GM12878 (cell line): Measurements from ENCODE around the gene LTK. TPM values are rescaled to one million over a fixed set of nuclear protein-coding genes. Genes with fewer than 3 reads are reported as not detected.

Source experiments
- ATAC-seq: fragments of 200-7000 bp; cut with Tn5 transposase; 3 replicates; pipeline ENCODE4 v1.9.1; 2020; ENCODE audit warnings: mild to moderate bottlenecking, moderate library complexity
- BruUV-seq: library from RNA; stranded (reverse); fragments of 400-500 nt; replicated peaks from 2 replicates; lab custom pipeline; 2021; lab: Mats Ljungman, UMichigan
- CTCF ChIA-PET: fragments of 300-600 bp; sonication (Branson Sonifier 250); formaldehyde crosslinking; extraction: SDS; loops from one replicate; lab custom pipeline; 2021; ENCODE audit warnings: inconsistent platforms; lab: Yijun Ruan, JAX
- POLR2A ChIA-PET: fragments of 350-600 bp; formaldehyde crosslinking; extraction: SDS; loops from one replicate; lab custom pipeline; 2021; ENCODE audit warnings: inconsistent platforms; lab: Charles Lee
- RAD21 ChIA-PET: fragments of 300-600 bp; sonication (Branson Sonifier 250); formaldehyde crosslinking; loops from one replicate; lab custom pipeline; 2023; ENCODE audit warnings: antibody characterized with exemption; ENCODE audit not compliant: unreplicated experiment; lab: Charles Lee
- SMC1A ChIA-PET: fragments of 300-600 bp; sonication (Branson Sonifier 250); formaldehyde crosslinking; loops from one replicate; lab custom pipeline; 2023; ENCODE audit not compliant: unreplicated experiment, uncharacterized antibody; lab: Charles Lee
- DNase-seq: peaks from one replicate; pipeline ENCODE4 v3.0.0-alpha.2; 2011; ENCODE audit warnings: low read depth, low spot score
- FAIRE-seq: peaks from 3 replicates; lab custom pipeline; 2011; peaks lifted over from hg19 to GRCh38; lab: Jason Lieb, UNC
- H2AFZ ChIP-seq: 2 replicates; pipeline ENCODE4 v1.6.0; 2011; ENCODE audit warnings: low read depth, low read length, control low read depth; ENCODE audit not compliant: control insufficient read depth
- H3K27ac ChIP-seq: 2 replicates; pipeline ENCODE4 v1.5.1; 2011; ENCODE audit warnings: control low read depth; ENCODE audit not compliant: control insufficient read depth, insufficient read depth
- H3K27me3 ChIP-seq, 2 experiments: replicated peaks in 1 of 2; 2 replicates each; pipeline versions ENCODE4 v1.6.0 to v1.6.1; 2011; ENCODE audit warnings: low read length in 1 of 2; ENCODE audit not compliant: control insufficient read depth in 2 of 2, insufficient read depth in 2 of 2
- H3K36me3 ChIP-seq, 2 experiments: 2 replicates each; pipeline ENCODE4 v1.5.1; 2011; ENCODE audit warnings: low read length in 1 of 2; ENCODE audit not compliant: control insufficient read depth in 2 of 2, insufficient read depth in 2 of 2
- H3K4me1 ChIP-seq: 2 replicates; pipeline ENCODE4 v1.6.1; 2011; ENCODE audit warnings: mild to moderate bottlenecking, low read length, moderate library complexity, mixed read lengths; ENCODE audit not compliant: control insufficient read depth, insufficient read depth
- H3K4me2 ChIP-seq: 2 replicates; pipeline ENCODE4 v1.6.0; 2011; ENCODE audit warnings: control low read depth; ENCODE audit not compliant: control insufficient read depth, insufficient read depth
- H3K4me3 ChIP-seq: fragments of 200-600 bp; sonication (generic); 2 replicates; pipeline ENCODE4 v1.5.1; 2016
- H3K79me2 ChIP-seq: 2 replicates; pipeline ENCODE4 v1.6.0; 2011; ENCODE audit warnings: low read length; ENCODE audit not compliant: control insufficient read depth, insufficient read depth
- H3K9ac ChIP-seq: 2 replicates; pipeline ENCODE4 v1.8.0; 2011; ENCODE audit warnings: low read length, control low read depth, mixed read lengths; ENCODE audit not compliant: control insufficient read depth, insufficient read depth
- H3K9me3 ChIP-seq: replicated peaks from 3 replicates; pipeline ENCODE4 v1.5.1; 2011; ENCODE audit warnings: mild to moderate bottlenecking, low read length; ENCODE audit not compliant: control insufficient read depth, insufficient read depth
- H4K20me1 ChIP-seq: 2 replicates; pipeline ENCODE4 v1.6.0; 2011; ENCODE audit not compliant: control insufficient read depth, insufficient read depth
- ATF7 ChIP-seq: fragments of 450-650 bp; IDR thresholded peaks from 2 replicates; pipeline ENCODE4 v1.6.1; 2016; ENCODE audit warnings: low read depth, mild to moderate bottlenecking
- CBFB ChIP-seq: IDR thresholded peaks from 2 replicates; pipeline ENCODE4 v1.6.1; 2016; ENCODE audit warnings: antibody characterized with exemption, low read depth
- E2F4 ChIP-seq: IDR thresholded peaks from 2 replicates; pipeline ENCODE4 v1.6.1; 2012; ENCODE audit warnings: low read depth, low read length, improper control_type of control experiment
- HCFC1 ChIP-seq: fragments of 150-350 bp; IDR thresholded peaks from 2 replicates; pipeline ENCODE4 v1.6.1; 2014; ENCODE audit warnings: low read length
- MLLT1 ChIP-seq: fragments of 450-650 bp; IDR thresholded peaks from 2 replicates; pipeline ENCODE4 v1.6.1; 2016; ENCODE audit warnings: mild to moderate bottlenecking
- MTA3 ChIP-seq: IDR thresholded peaks from 2 replicates; pipeline ENCODE4 v1.6.1; 2012; ENCODE audit warnings: low read length, inconsistent platforms, borderline replicate concordance
- MYB ChIP-seq: fragments of 150-350 bp; IDR thresholded peaks from 2 replicates; pipeline ENCODE4 v1.6.1; 2014; ENCODE audit warnings: mild to moderate bottlenecking, low read depth, low read length, borderline replicate concordance
- NBN ChIP-seq: fragments of 450-650 bp; IDR thresholded peaks from 2 replicates; pipeline ENCODE4 v1.6.1; 2016
- NFIC ChIP-seq: IDR thresholded peaks from 2 replicates; pipeline ENCODE4 v1.6.1; 2012; ENCODE audit warnings: low read depth, mild to moderate bottlenecking, inconsistent platforms, low read length, moderate library complexity
- NFYB ChIP-seq: IDR thresholded peaks from 2 replicates; pipeline ENCODE4 v1.6.1; 2011; ENCODE audit warnings: low read depth, mild to moderate bottlenecking, low read length, improper control_type of control experiment, moderate library complexity; ENCODE audit not compliant: insufficient read depth
- PML ChIP-seq: IDR thresholded peaks from 2 replicates; pipeline ENCODE4 v1.6.1; 2012; ENCODE audit warnings: low read length, inconsistent platforms
- RAD21 ChIP-seq: IDR thresholded peaks from 2 replicates; pipeline ENCODE4 v1.6.1; 2011; ENCODE audit warnings: mild to moderate bottlenecking, low read depth, low read length, moderate library complexity; ENCODE audit not compliant: insufficient read depth
- RBBP5 ChIP-seq: fragments of 200-600 bp; sonication (generic); conservative IDR thresholded peaks from 2 replicates; pipeline ENCODE4 v1.6.1; 2016
- RUNX3 ChIP-seq: IDR thresholded peaks from 2 replicates; pipeline ENCODE4 v1.6.1; 2012; ENCODE audit warnings: low read length, inconsistent platforms
- SMAD1 ChIP-seq: fragments of 450-650 bp; IDR thresholded peaks from 2 replicates; pipeline ENCODE4 v1.6.1; 2018; ENCODE audit warnings: mild to moderate bottlenecking, low read depth; ENCODE audit not compliant: partially characterized antibody
- SUZ12 ChIP-seq: fragments of 200-600 bp; sonication (generic); IDR thresholded peaks from one replicate; pipeline ENCODE4 v1.6.1; 2018; ENCODE audit warnings: antibody characterized with exemption, mild to moderate bottlenecking; ENCODE audit not compliant: unreplicated experiment
- TAF1 ChIP-seq: IDR thresholded peaks from 2 replicates; pipeline ENCODE4 v1.6.1; 2011; ENCODE audit warnings: mild to moderate bottlenecking, low read depth, low read length, borderline replicate concordance
- YBX1 ChIP-seq: fragments of 450-650 bp; IDR thresholded peaks from 2 replicates; pipeline ENCODE4 v1.6.1; 2016; ENCODE audit warnings: antibody characterized with exemption
- ZNF592 ChIP-seq: fragments of 450-650 bp; IDR thresholded peaks from 2 replicates; pipeline ENCODE4 v1.6.1; 2017; ENCODE audit warnings: mild to moderate bottlenecking, moderate library complexity
- ZZZ3 ChIP-seq: IDR thresholded peaks from 2 replicates; pipeline ENCODE4 v1.6.1; 2011; ENCODE audit warnings: low read depth; ENCODE audit not compliant: control insufficient read depth, insufficient read length
- WGBS: methylation state at CpG from one replicate; pipeline ENCODE4 v1.1.6; 2016; ENCODE audit warnings: low lambda C conversion rate; ENCODE audit not compliant: insufficient replicate concordance, insufficient coverage; ENCODE audit errors: missing lambda C conversion rate; 5-methylcytosine and 5-hydroxymethylcytosine counted together
- in situ Hi-C: fragments of 300-500 bp; cut with MboI; formaldehyde crosslinking; loops from 9 replicates; pipeline ENCODE4 v1.14.3; 2018; ENCODE audit warnings: mixed read lengths
- intact Hi-C: fragments of 100-400 bp; cut with micrococcal nuclease; formaldehyde crosslinking; loops from one replicate; pipeline ENCODE4 v1.14.2; 2022; ENCODE audit not compliant: unreplicated experiment
- polyA plus RNA-seq, 11 experiments: library from polyadenylated mRNA; depleted of rRNA in 4 of 11; unstranded in 6 of 11; stranded (reverse) in 5 of 11; fragments of >200 nt; fragmentation: Nextera tagmentation in 4 of 11; fragmentation: Illumina TruSeq in 1 of 11; extraction: Ambion mirVana in 4 of 11; extraction: Trizol in 1 of 11; gene quantifications; 1 replicate in 1 of 11; 2 replicates in 10 of 11; pipeline versions ENCODE4 v1.2.1 to v1.2.3, GENCODE V29; 2011 to 2016; ENCODE audit warnings: inconsistent platforms in 2 of 11, missing spikeins in 2 of 11, low read depth in 1 of 11
- total RNA-seq, 4 experiments: library from RNA; depleted of rRNA in 3 of 4; stranded (reverse); fragments of >200 nt in 3 of 4; fragmentation: Illumina TruSeq in 1 of 4; extraction: Trizol in 1 of 4; gene quantifications; 2 replicates each; pipeline versions ENCODE4 v1.2.1 to v1.2.3, GENCODE V29; 2013 to 2021

LTK gene
- total and polyA plus RNA-seq, 10 of the 15 experiments (the other 5 are each of a cell fraction or from before 2014, with no cell fraction given), result 0.07 to 0.80 (median 0.20) TPM; not detected in 1

- H3K4me3 ChIP-seq, result no peak overlapping the region
- CTCF ChIA-PET, result interaction anchor here (1.0 to 1.6 kb wide), 3 partner anchors 12 to 248 kb away, joined by 3 to 4 read pairs (median 3); partner anchors contain the start of gene RPAP1
- 27% methylated on average over 4 of the region's 4 CpGs for WGBS
- H4K20me1 ChIP-seq, result no peaks in the 10 kb centered on the region
- POLR2A ChIA-PET, result interaction anchor here (0.7 kb wide), 1 partner anchor 91 kb away, joined by 4 read pairs; no protein-coding TSS in a partner anchor
- in situ Hi-C loops (no loop called here), intact Hi-C loops (no loop called here)
- no TSS peak for BruUV-seq
- H3K9me3 ChIP-seq, result no peaks in the 10 kb centered on the region
- no peak overlapping the region for H3K27ac ChIP-seq
- FAIRE-seq, result no peak
- RAD21 ChIA-PET, result no interaction called here
- DNase-seq, result no peak
- H2AFZ ChIP-seq, result no peak overlapping the region
- no peaks in the 10 kb centered on the region for H3K36me3 ChIP-seq
- TF ChIP-seq NFYB (no peak), YBX1 (no peak), RUNX3 (no peak), E2F4 (no peak), RAD21 (no peak), MTA3 (no peak), PML (no peak), TAF1 (no peak), ZNF592 (no peak), MLLT1 (no peak), RBBP5 (no peak), SUZ12 (no peak), HCFC1 (no peak), ATF7 (no peak), CBFB (no peak), NFIC (no peak), MYB (no peak), SMAD1 (no peak), NBN (no peak), ZZZ3 (no peak)
- no peaks in the 10 kb centered on the region for H3K79me2 ChIP-seq
- ATAC-seq, result no peak
- H3K4me1 ChIP-seq, result peaks cover 7% of the 10 kb centered on the region
- H3K27me3 ChIP-seq, result peaks cover 4 to 6% of the 10 kb centered on the region in 2 experiments; a peak in 2 of 4 replicates
- H3K4me2 ChIP-seq, result no peak overlapping the region
- SMC1A ChIA-PET, result no interaction called here
- H3K9ac ChIP-seq, result no peak overlapping the region
Observed at GRCh38 chr15:41562784-41563198, 49.2 kb upstream of the LTK start.
